GM18873 (cell line): Measurements from ENCODE around the gene SIRPB2.
"Not testable (repeated sequence)": the region's sequence is repeated elsewhere in the genome, so short reads cannot be mapped to it uniquely, and the experiment has no call there.

Source experiments
- ATAC-seq: cut with Tn5 transposase; IDR thresholded peaks from one replicate; pipeline ENCODE4 v1.9.1; 2021; ENCODE audit warnings: mild to moderate bottlenecking, moderate library complexity, moderate number of reproducible peaks; ENCODE audit not compliant: unreplicated experiment, low FRiP score

Gene SIRPB2

GRCh38 chr20:1500496-1500895 is 9.3 kb upstream of the SIRPB2 start:
- no peak for ATAC-seq

- no peak for ATAC-seq
Observed at GRCh38 chr20:1499528-1500420, 8.6 kb upstream of the SIRPB2 start.

GRCh38 chr20:1497371-1497770 is 6.2 kb upstream of the SIRPB2 start:
- ATAC-seq = not testable (repeated sequence)

GRCh38 chr20:1496930-1497329 is 5.7 kb upstream of the SIRPB2 start:
- no peak for ATAC-seq

GRCh38 chr20:1494436-1494835 is 3.2 kb upstream of the SIRPB2 start:
- ATAC-seq = no peak

- no peak for ATAC-seq
Observed at GRCh38 chr20:1493536-1493935, 2.3 kb upstream of the SIRPB2 start.

GRCh38 chr20:1491860-1492642 is 831 bp upstream of the SIRPB2 start:
- ATAC-seq = no peak

- no peak for ATAC-seq
Observed at GRCh38 chr20:1490643-1491195, 501 bp downstream of the SIRPB2 start.

GRCh38 chr20:1489764-1490436 is 1.3 kb downstream of the SIRPB2 start:
- no peak for ATAC-seq

- ATAC-seq = no peak
Observed at GRCh38 chr20:1489325-1489724, 1.9 kb downstream of the SIRPB2 start.

- ATAC-seq = no peak
Observed at GRCh38 chr20:1486566-1486965, 4.7 kb downstream of the SIRPB2 start.

GRCh38 chr20:1484438-1485116 is 6.6 kb downstream of the SIRPB2 start:
- no peak for ATAC-seq

- no peak for ATAC-seq
Observed at GRCh38 chr20:1479831-1480595, 11.2 kb downstream of the SIRPB2 start.

- ATAC-seq = no peak
Observed at GRCh38 chr20:1478566-1478965, 12.7 kb downstream of the SIRPB2 start.

GRCh38 chr20:1477896-1478490 is 13.2 kb downstream of the SIRPB2 start:
- ATAC-seq = no peak

GRCh38 chr20:1474817-1475603 is 16.2 kb downstream of the SIRPB2 start:
- ATAC-seq = no peak

- no peak for ATAC-seq
Observed at GRCh38 chr20:1474325-1474724, 16.9 kb downstream of the SIRPB2 start.
